Liver (tissue), 9 donors: ENCODE results near the gene PAX7. TPM values are rescaled to one million over a fixed set of nuclear protein-coding genes. Genes with fewer than 3 reads are reported as not detected.

Source experiments
- DNase-seq: peaks from one replicate; pipeline ENCODE4 v3.0.0-alpha.2; 2017; ENCODE audit warnings: low spot score
- H3K27ac ChIP-seq, 2 donors: one replicate each; pipeline ENCODE4 v1.7.0; 2013; ENCODE audit warnings: inconsistent platforms in 2 of 2, low read length in 2 of 2, control low read depth in 1 of 2, low read depth in 1 of 2, mild to moderate bottlenecking in 1 of 2
- H3K27me3 ChIP-seq, 4 donors: one replicate each; pipeline versions ENCODE4 v1.6.1 to v1.7.0; 2013; ENCODE audit warnings: low read length in 3 of 4, inconsistent platforms in 1 of 4, mild to moderate bottlenecking in 1 of 4, moderate library complexity in 1 of 4; ENCODE audit not compliant: control insufficient read depth in 4 of 4, insufficient read depth in 4 of 4
- H3K36me3 ChIP-seq, 4 donors: one replicate each; pipeline versions ENCODE4 v1.6.1 to v1.7.0; 2013; ENCODE audit warnings: low read length in 3 of 4, mild to moderate bottlenecking in 3 of 4, low read depth in 1 of 4, moderate library complexity in 1 of 4; ENCODE audit not compliant: control insufficient read depth in 4 of 4, insufficient read depth in 3 of 4
- H3K4me1 ChIP-seq, 4 donors: one replicate each; pipeline versions ENCODE4 v1.6.1 to v1.7.0; 2013; ENCODE audit warnings: low read length in 3 of 4, mild to moderate bottlenecking in 3 of 4, moderate library complexity in 1 of 4; ENCODE audit not compliant: control insufficient read depth in 4 of 4, insufficient read depth in 4 of 4
- H3K4me3 ChIP-seq, 3 donors: one replicate each; pipeline versions ENCODE4 v1.6.1 to v1.7.0; 2013; ENCODE audit warnings: low read length in 3 of 3, control low read depth in 1 of 3, low read depth in 1 of 3, mild to moderate bottlenecking in 1 of 3
- H3K9ac ChIP-seq, 2 donors: one replicate each; pipeline ENCODE4 v1.7.0; 2013; ENCODE audit warnings: low read length in 2 of 2, mild to moderate bottlenecking in 2 of 2, moderate library complexity in 2 of 2, control low read depth in 1 of 2, low read depth in 1 of 2
- H3K9me3 ChIP-seq, 4 donors: one replicate each; pipeline versions ENCODE4 v1.6.1 to v1.7.0; 2013; ENCODE audit warnings: low read length in 3 of 4; ENCODE audit not compliant: control insufficient read depth in 4 of 4
- ATF3 ChIP-seq: IDR thresholded peaks from 2 replicates; pipeline ENCODE4 v1.6.1; 2016; ENCODE audit warnings: antibody characterized with exemption
- CTCF ChIP-seq: fragments of 150-350 bp; IDR thresholded peaks from 2 replicates; pipeline ENCODE4 v1.5.1; 2017; ENCODE audit warnings: improper control_type of control experiment, low read depth, low read length; ENCODE audit not compliant: missing input control
- EGR1 ChIP-seq, 2 donors: IDR thresholded peaks; 2 replicates each; pipeline ENCODE4 v1.6.1; 2016 to 2018; ENCODE audit warnings: antibody characterized with exemption in 2 of 2, low read depth in 2 of 2
- FOXA1 ChIP-seq: IDR thresholded peaks from 2 replicates; pipeline ENCODE4 v1.6.1; 2016; ENCODE audit warnings: antibody characterized with exemption
- GABPA ChIP-seq, 2 donors: IDR thresholded peaks in 1 of 2; conservative IDR thresholded peaks in 1 of 2; 2 replicates each; pipeline ENCODE4 v1.6.1; 2016; ENCODE audit warnings: antibody characterized with exemption in 2 of 2, mild to moderate bottlenecking in 1 of 2, moderate library complexity in 1 of 2
- HNF4A ChIP-seq, 2 donors: conservative IDR thresholded peaks; 2 replicates each; pipeline ENCODE4 v1.6.1; 2016; ENCODE audit warnings: antibody characterized with exemption in 2 of 2, mild to moderate bottlenecking in 2 of 2
- HNF4G ChIP-seq: IDR thresholded peaks from 2 replicates; pipeline ENCODE4 v1.6.1; 2016; ENCODE audit warnings: antibody characterized with exemption
- JUND ChIP-seq, 2 donors: IDR thresholded peaks; 2 replicates each; pipeline ENCODE4 v1.6.1; 2016; ENCODE audit warnings: antibody characterized with exemption in 2 of 2
- MAX ChIP-seq: IDR thresholded peaks from 2 replicates; pipeline ENCODE4 v1.6.1; 2016; ENCODE audit warnings: antibody characterized with exemption
- RAD21 ChIP-seq, 2 donors: IDR thresholded peaks; 2 replicates each; pipeline ENCODE4 v1.6.1; 2016; ENCODE audit warnings: antibody characterized with exemption in 2 of 2, mild to moderate bottlenecking in 2 of 2
- REST ChIP-seq: IDR thresholded peaks from 2 replicates; pipeline ENCODE4 v1.6.1; 2016; ENCODE audit warnings: antibody characterized with exemption, mild to moderate bottlenecking
- RXRA ChIP-seq, 2 donors: IDR thresholded peaks; 2 replicates each; pipeline ENCODE4 v1.6.1; 2017 to 2018; ENCODE audit warnings: antibody characterized with exemption in 2 of 2, mild to moderate bottlenecking in 1 of 2
- SP1 ChIP-seq: IDR thresholded peaks from 2 replicates; pipeline ENCODE4 v1.6.1; 2018; ENCODE audit warnings: antibody characterized with exemption, mild to moderate bottlenecking
- TAF1 ChIP-seq: conservative IDR thresholded peaks from 2 replicates; pipeline ENCODE4 v1.6.1; 2016; ENCODE audit warnings: antibody characterized with exemption, mild to moderate bottlenecking
- YY1 ChIP-seq: IDR thresholded peaks from 2 replicates; pipeline ENCODE4 v1.6.1; 2016; ENCODE audit warnings: antibody characterized with exemption, mild to moderate bottlenecking
- WGBS: extraction: QIAGEN DNeasy Blood & Tissue Kit; methylation state at CpG from one replicate; pipeline ENCODE4 v1.1.7; 2013; 5-methylcytosine and 5-hydroxymethylcytosine counted together
- polyA plus RNA-seq, 2 donors: library from polyadenylated mRNA; stranded (reverse) in 1 of 2; unstranded in 1 of 2; fragments of 200-250 nt in 1 of 2; fragments of >200 nt in 1 of 2; fragmentation: Nextera tagmentation in 1 of 2; extraction: Ambion mirVana in 1 of 2; gene quantifications; one replicate each; pipeline versions ENCODE4 v1.2.1 to v1.2.3, GENCODE V29; 2013 to 2015
- total RNA-seq, 2 donors: library from RNA; depleted of rRNA; stranded (reverse); fragments of >200 nt; gene quantifications; one replicate each; pipeline ENCODE4 v1.2.3, GENCODE V29; 2014
- donor health status: healthy.
- donor health status: healthy.
- donor health status: healthy.
- donor health status: healthy.
- donor health status: healthy.

PAX7 gene
- total and polyA plus RNA-seq, 4 donors: not detected

- Histone ChIP-seq H3K9ac (no peak overlapping the region), H3K27ac (no peak overlapping the region), H3K4me3 (no peak overlapping the region), H3K36me3 (no peaks in the 10 kb centered on the region), H3K27me3 (peaks cover 16 to 43% (median 20%) of the 10 kb centered on the region in 4 donors), H3K4me1 (peaks cover 0 to 7% (median 0%) of the 10 kb centered on the region in 4 donors), H3K9me3 (no peaks in the 10 kb centered on the region)
- WGBS: 5% methylated on average over 43 of the region's 43 CpGs
- DNase-seq: no peak
- TF ChIP-seq JUND (IDR thresholded peaks at IDR 0.05) (no peak), CTCF (no peak), SP1 (no peak), ATF3 (no peak), EGR1 (IDR thresholded peaks at IDR 0.05; ENCODE audit: low read depth in 2 of 2) (no peak), RAD21 (IDR thresholded peaks at IDR 0.05) (no peak), RXRA (IDR thresholded peaks at IDR 0.05) (no peak), HNF4A (conservative IDR thresholded peaks at IDR 0.05) (no peak), HNF4G (no peak), TAF1 (no peak), YY1 (no peak), FOXA1 (no peak), MAX (no peak)
These were observed 9.8 kb downstream of the PAX7 start for GRCh38 chr1:18640228-18641004.

GRCh38 chr1:18641005-18641941, 10.6 kb downstream of the PAX7 start:
- Histone ChIP-seq H3K27ac (no peak overlapping the region), H3K36me3 (no peaks in the 10 kb centered on the region), H3K4me1 (peaks cover 0 to 10% (median 0%) of the 10 kb centered on the region in 4 donors), H3K4me3 (no peak overlapping the region), H3K27me3 (peaks cover 14 to 35% (median 19%) of the 10 kb centered on the region in 4 donors), H3K9ac (no peak overlapping the region), H3K9me3 (no peaks in the 10 kb centered on the region)
- TF ChIP-seq FOXA1 (no peak), REST (no peak), GABPA (IDR thresholded peaks at IDR 0.05 in 1 of 2, conservative IDR thresholded peaks at IDR 0.05 in 1 of 2) (no peak)
- DNase-seq: no peak
- WGBS: 4% methylated on average over 49 of the region's 49 CpGs
